Neural cell (in vitro differentiated cells): Measurements from ENCODE around the gene MAGEC3.

Experiments used
- CTCF ChIP-seq: fragments of 450-650 bp; IDR thresholded peaks from 2 replicates; pipeline ENCODE4 v1.5.1; 2014; ENCODE audit warnings: antibody characterized with exemption, mild to moderate bottlenecking, moderate library complexity; ENCODE audit not compliant: poor library complexity, severe bottlenecking
- EP300 ChIP-seq: fragments of 450-650 bp; conservative IDR thresholded peaks from 2 replicates; pipeline ENCODE4 v1.6.1; 2014; ENCODE audit warnings: antibody characterized with exemption, mild to moderate bottlenecking, moderate library complexity; ENCODE audit not compliant: poor library complexity, severe bottlenecking
- EZH2 ChIP-seq: fragments of 200-600, 300-800 bp; shearing (Covaris generic), sonication (generic); IDR thresholded peaks from 2 replicates; pipeline ENCODE4 v1.6.1; 2014; ENCODE audit warnings: antibody characterized with exemption, low read length, borderline replicate concordance, mild to moderate bottlenecking; ENCODE audit not compliant: insufficient read depth, poor library complexity, severe bottlenecking
- MXI1 ChIP-seq: fragments of 450-650 bp; conservative IDR thresholded peaks from 2 replicates; pipeline ENCODE4 v1.6.1; 2014; ENCODE audit warnings: antibody characterized with exemption, mild to moderate bottlenecking; ENCODE audit not compliant: poor library complexity, severe bottlenecking
- POLR2AphosphoS5 ChIP-seq: IDR thresholded peaks from 2 replicates; pipeline ENCODE4 v1.6.1; 2012
- RAD21 ChIP-seq: fragments of 450-650 bp; conservative IDR thresholded peaks from 2 replicates; pipeline ENCODE4 v1.6.1; 2014; ENCODE audit warnings: antibody characterized with exemption, mild to moderate bottlenecking, moderate library complexity
- REST ChIP-seq: IDR thresholded peaks from 2 replicates; pipeline ENCODE4 v1.6.1; 2012; ENCODE audit warnings: borderline replicate concordance
- SMC3 ChIP-seq: fragments of 450-650 bp; conservative IDR thresholded peaks from 2 replicates; pipeline ENCODE4 v1.6.1; 2014; ENCODE audit warnings: antibody characterized with exemption, mild to moderate bottlenecking, moderate library complexity; ENCODE audit not compliant: poor library complexity
- TAF1 ChIP-seq: IDR thresholded peaks from 2 replicates; pipeline ENCODE4 v1.6.1; 2012; ENCODE audit warnings: low read depth

- no peak for TF ChIP-seq CTCF
- no peak for TF ChIP-seq RAD21
- no peak for TF ChIP-seq MXI1
- TF ChIP-seq EZH2 = no peak
- no peak for TF ChIP-seq EP300
- TF ChIP-seq POLR2AphosphoS5 = no peak
- TF ChIP-seq TAF1 = no peak
- no peak for TF ChIP-seq SMC3
- no peak for TF ChIP-seq REST
Observed at GRCh38 chrX:141924293-141924692, 86.2 kb downstream of the MAGEC3 start.
